Tibial artery (tissue), 4 donors: ENCODE measurements around the gene CEP78.
A peak's percentile ranks its signal among the peaks of the same experiment; 100 is the strongest.

Experiments used
- DNase-seq, 2 donors: peaks; one replicate each; pipeline ENCODE4 v3.0.0-alpha.2; 2019
- H3K27ac ChIP-seq, 2 donors: fragments of 200-600 bp; sonication (generic) in 1 of 2; 1 replicate in 1 of 2; 2 replicates in 1 of 2; pipeline ENCODE4 v1.5.1; 2018 to 2019; ENCODE audit warnings: mild to moderate bottlenecking in 1 of 2
- H3K27me3 ChIP-seq, 2 donors: fragments of 200-600 bp; sonication (generic) in 1 of 2; one replicate each; pipeline versions ENCODE4 v1.5.1 to v1.6.0; 2016 to 2019
- H3K36me3 ChIP-seq, 3 donors: fragments of 200-600 bp; sonication (generic) in 2 of 3; one replicate each; pipeline ENCODE4 v1.5.1; 2016 to 2019; ENCODE audit warnings: mild to moderate bottlenecking in 2 of 3
- H3K4me1 ChIP-seq, 4 donors: fragments of 200-600 bp; sonication (generic) in 2 of 4; 1 replicate in 3 of 4; 2 replicates in 1 of 4; pipeline ENCODE4 v1.5.1; 2016 to 2019
- H3K4me3 ChIP-seq, 2 donors: fragments of 200-600 bp; sonication (generic) in 1 of 2; 1 replicate in 1 of 2; 2 replicates in 1 of 2; pipeline ENCODE4 v1.5.1; 2018 to 2019; ENCODE audit warnings: mild to moderate bottlenecking in 2 of 2
- H3K9me3 ChIP-seq, 3 donors: fragments of 200-600 bp; sonication (generic) in 1 of 3; one replicate each; pipeline ENCODE4 v1.5.1; 2016 to 2019
- intact Hi-C: fragments of 100-400 bp; cut with DNase I; formaldehyde crosslinking; loops from one replicate; pipeline ENCODE4 v1.15.0; 2023; ENCODE audit warnings: low total_unique reads
- TF ChIP-seq, protein P1 (sequence below), 2 experiments: fragments of 200-600 bp in 1 of 2; fragments of 450-650 bp in 1 of 2; IDR thresholded peaks; one replicate each; pipeline ENCODE4 v1.5.1; 2017 to 2019; ENCODE audit warnings: antibody characterized with exemption in 2 of 2, mild to moderate bottlenecking in 1 of 2, moderate library complexity in 1 of 2

The CEP78 gene

DNA sequence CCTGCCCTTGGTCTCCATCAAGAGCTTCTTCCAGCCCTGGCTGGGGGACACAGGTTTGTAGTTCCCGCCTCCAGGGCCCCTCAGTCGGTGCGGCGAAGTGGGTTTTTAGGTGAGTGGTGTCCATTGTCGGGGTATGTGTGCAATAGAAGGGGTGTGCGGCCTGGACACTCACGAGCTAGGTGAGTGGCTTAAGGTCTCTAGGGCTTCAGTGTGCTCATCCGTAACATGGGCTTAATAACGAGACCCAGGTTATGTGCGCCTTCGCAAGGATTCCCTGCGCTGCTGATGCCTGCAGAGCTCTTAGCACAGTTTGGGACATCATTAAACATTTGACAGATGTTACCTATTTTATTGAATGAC lies 656 bp downstream of the CEP78 start:
- H3K36me3 ChIP-seq, result peaks cover 0 to 12% (median 0%) of the 10 kb centered on the region in 3 donors
- DNase-seq, result no peak
- no peaks in the 10 kb centered on the region for H3K27me3 ChIP-seq
- H3K9me3 ChIP-seq, result no peaks in the 10 kb centered on the region
- TF ChIP-seq, protein P1, sequence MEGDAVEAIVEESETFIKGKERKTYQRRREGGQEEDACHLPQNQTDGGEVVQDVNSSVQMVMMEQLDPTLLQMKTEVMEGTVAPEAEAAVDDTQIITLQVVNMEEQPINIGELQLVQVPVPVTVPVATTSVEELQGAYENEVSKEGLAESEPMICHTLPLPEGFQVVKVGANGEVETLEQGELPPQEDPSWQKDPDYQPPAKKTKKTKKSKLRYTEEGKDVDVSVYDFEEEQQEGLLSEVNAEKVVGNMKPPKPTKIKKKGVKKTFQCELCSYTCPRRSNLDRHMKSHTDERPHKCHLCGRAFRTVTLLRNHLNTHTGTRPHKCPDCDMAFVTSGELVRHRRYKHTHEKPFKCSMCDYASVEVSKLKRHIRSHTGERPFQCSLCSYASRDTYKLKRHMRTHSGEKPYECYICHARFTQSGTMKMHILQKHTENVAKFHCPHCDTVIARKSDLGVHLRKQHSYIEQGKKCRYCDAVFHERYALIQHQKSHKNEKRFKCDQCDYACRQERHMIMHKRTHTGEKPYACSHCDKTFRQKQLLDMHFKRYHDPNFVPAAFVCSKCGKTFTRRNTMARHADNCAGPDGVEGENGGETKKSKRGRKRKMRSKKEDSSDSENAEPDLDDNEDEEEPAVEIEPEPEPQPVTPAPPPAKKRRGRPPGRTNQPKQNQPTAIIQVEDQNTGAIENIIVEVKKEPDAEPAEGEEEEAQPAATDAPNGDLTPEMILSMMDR (IDR thresholded peaks at IDR 0.05), result no peak
- peak overlapping the region; percentile 77 to 78 for H3K27ac ChIP-seq
- peak overlapping the region; percentile 73 to 84 for H3K4me3 ChIP-seq
- peaks cover 0 to 18% (median 3%) of the 10 kb centered on the region in 4 donors for H3K4me1 ChIP-seq
- intact Hi-C loops, result no loop called here

DNA sequence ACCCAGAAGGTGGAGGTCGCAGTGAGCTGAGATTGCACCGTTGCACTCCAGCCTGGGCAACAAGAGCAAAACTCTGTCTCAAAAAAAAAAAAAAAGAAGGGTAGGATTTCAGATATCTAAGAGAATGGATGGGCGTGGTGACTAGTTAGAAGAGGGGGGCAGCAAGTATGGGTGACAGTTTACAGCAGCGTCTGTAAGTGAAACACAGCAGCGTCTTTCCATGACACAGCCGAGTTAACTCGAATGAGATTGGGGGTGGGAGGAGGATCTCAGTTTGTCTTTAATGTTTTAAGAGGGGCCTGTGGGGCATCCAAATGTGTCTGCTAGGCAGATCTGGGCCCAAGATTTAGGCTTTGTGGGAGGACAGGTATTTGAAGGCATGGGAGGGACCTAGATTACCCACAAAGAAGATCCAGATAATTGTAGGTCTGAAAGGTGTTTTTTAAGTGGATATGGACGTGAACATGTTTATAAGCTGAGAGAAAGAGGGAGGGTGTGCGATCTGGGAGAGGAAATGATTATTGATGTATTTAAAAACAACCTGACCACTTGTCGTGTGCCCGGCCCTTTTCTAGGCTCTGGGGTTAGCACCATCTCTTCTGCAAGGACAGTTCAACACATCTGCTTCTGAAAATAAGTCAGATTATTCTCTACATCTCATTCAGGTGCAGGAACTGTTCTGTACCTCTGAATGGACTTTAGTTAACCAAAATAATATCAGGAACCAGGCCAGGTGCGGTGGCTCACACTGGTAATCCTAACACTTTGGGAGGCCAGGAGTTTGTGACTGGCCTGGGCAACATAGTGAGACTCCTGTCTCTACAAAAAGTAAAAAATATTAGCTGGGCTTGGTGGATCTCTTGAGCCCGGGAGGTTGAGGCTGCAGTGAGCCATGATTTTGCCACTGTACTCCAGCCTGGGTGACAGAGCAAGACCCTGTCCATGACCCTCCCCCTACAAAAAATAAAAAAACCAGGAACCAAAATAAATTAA lies 2.5 kb downstream of the CEP78 start:
- peaks cover 0 to 18% (median 3%) of the 10 kb centered on the region in 4 donors for H3K4me1 ChIP-seq
- H3K4me3 ChIP-seq, result no peak overlapping the region
- H3K9me3 ChIP-seq, result no peaks in the 10 kb centered on the region
- peaks cover 0 to 12% (median 2%) of the 10 kb centered on the region in 3 donors for H3K36me3 ChIP-seq
- no peak for DNase-seq
- H3K27ac ChIP-seq, result no peak overlapping the region
- no peaks in the 10 kb centered on the region for H3K27me3 ChIP-seq
- TF ChIP-seq, protein P1 (IDR thresholded peaks at IDR 0.05), result no peak
- intact Hi-C loops, result no loop called here

DNA sequence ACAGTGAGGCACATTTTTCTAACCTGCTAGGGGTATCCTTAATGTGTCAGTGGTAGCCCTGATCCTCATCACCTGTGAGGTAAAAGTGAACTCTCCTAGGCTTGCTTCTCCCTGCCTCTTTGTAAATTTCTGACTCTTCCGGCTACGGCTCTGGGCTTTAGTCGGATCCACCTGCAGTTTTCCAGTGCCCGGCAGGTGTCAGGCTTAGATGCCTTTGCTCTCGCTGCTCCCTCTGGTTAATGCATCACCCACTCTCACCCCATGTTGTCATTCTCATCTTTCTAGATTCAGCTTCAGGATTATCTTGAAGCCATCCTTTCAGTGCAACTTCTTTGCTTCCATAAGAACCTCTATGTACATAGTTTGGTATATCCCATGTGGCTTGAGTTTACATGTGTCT lies 3.6 kb downstream of the CEP78 start:
- TF ChIP-seq, protein P1 (IDR thresholded peaks at IDR 0.05), result no peak

DNA sequence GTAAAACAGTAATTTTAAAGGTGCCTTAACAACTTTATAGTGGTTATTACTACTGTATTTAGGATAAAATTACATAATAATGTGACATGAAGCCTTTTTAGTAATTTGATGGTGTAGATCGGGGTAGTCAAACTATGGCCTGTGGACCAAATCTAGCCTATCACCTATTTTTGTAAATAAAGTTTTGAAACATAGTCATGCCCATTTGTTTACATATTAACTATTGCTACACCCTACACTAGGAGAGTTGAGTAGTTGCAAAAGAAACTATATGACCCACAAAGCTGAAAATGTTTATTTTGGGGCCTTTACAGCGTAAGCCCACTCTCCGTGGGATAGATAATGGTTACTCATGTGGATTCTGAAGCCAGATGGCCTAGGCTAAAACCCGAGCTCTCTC lies 6.2 kb downstream of the CEP78 start:
- Histone ChIP-seq H3K36me3 (peaks cover 10 to 28% (median 14%) of the 10 kb centered on the region in 3 donors), H3K4me3 (no peak overlapping the region), H3K27ac (no peak overlapping the region), H3K4me1 (peaks cover 0 to 7% (median 0%) of the 10 kb centered on the region in 4 donors), H3K9me3 (no peaks in the 10 kb centered on the region), H3K27me3 (no peaks in the 10 kb centered on the region)
- intact Hi-C loops, result loop anchor here (5.0 kb wide), 1 partner anchor 1690 kb away; no protein-coding TSS in a partner anchor
- TF ChIP-seq, protein P1 (IDR thresholded peaks at IDR 0.05), result no peak
- DNase-seq, result no peak

More for the DNA sequence above, 3.6 kb downstream of the CEP78 start:
- no peak for DNase-seq
- Histone ChIP-seq H3K9me3 (no peaks in the 10 kb centered on the region), H3K4me1 (peaks cover 0 to 18% (median 3%) of the 10 kb centered on the region in 4 donors), H3K27ac (no peak overlapping the region), H3K27me3 (no peaks in the 10 kb centered on the region), H3K36me3 (peaks cover 0 to 20% (median 9%) of the 10 kb centered on the region in 3 donors), H3K4me3 (no peak overlapping the region)
- intact Hi-C loops, result no loop called here

DNA sequence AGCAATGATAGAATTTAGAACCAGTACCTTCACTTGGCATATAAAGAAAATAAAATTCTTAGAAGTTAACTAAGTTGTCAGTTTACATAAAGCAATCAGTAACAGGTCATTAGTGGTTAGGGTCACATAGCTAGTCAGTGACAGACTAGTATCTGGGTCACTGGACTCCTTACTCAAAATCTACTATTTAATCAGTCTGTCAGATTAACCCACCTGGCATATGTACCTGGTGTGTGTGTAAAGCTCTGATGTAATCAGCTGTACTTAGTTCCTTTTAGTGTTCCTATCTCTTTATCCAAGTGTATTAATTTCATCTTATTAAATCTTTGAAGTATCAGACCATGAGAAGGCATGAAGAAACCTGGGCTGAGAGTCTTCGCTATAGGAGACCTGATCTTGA lies 7.3 kb downstream of the CEP78 start:
- intact Hi-C loops, result loop anchor here (5.0 kb wide), 1 partner anchor 1691 kb away; no protein-coding TSS in a partner anchor
- Histone ChIP-seq H3K27ac (no peak overlapping the region), H3K4me3 (no peak overlapping the region), H3K4me1 (peaks cover 0 to 5% (median 0%) of the 10 kb centered on the region in 4 donors), H3K36me3 (peaks cover 10 to 28% (median 14%) of the 10 kb centered on the region in 3 donors), H3K27me3 (no peaks in the 10 kb centered on the region), H3K9me3 (no peaks in the 10 kb centered on the region)
- TF ChIP-seq, protein P1 (IDR thresholded peaks at IDR 0.05), result no peak
- no peak for DNase-seq
